DND-41 (cell line): Measurements from ENCODE around the gene SLC25A26.

ENCODE experiments used
- ATAC-seq: fragments of 200-7000 bp; cut with Tn5 transposase; 3 replicates; pipeline ENCODE4 v1.9.1; 2021; ENCODE audit warnings: low read depth; ENCODE audit not compliant: insufficient read depth
- DNase-seq: peaks from one replicate; pipeline ENCODE4 v3.0.0-alpha.2; 2020
- H2AFZ ChIP-seq: 2 replicates; pipeline ENCODE4 v1.6.0; 2012; ENCODE audit warnings: low read depth, low read length
- H3K27ac ChIP-seq: 2 replicates; pipeline ENCODE4 v1.5.1; 2012; ENCODE audit warnings: low read length, inconsistent platforms
- H3K27me3 ChIP-seq: fragments of 200-600 bp; sonication (generic); 2 replicates; pipeline ENCODE4 v1.6.0; 2012; ENCODE audit warnings: low read length, mild to moderate bottlenecking, inconsistent platforms; ENCODE audit not compliant: insufficient read depth, poor library complexity
- H3K36me3 ChIP-seq: 2 replicates; pipeline ENCODE4 v1.5.1; 2012; ENCODE audit warnings: low read length, inconsistent platforms; ENCODE audit not compliant: insufficient read depth
- H3K4me1 ChIP-seq: 2 replicates; pipeline ENCODE4 v1.5.1; 2012; ENCODE audit warnings: mild to moderate bottlenecking, low read length; ENCODE audit not compliant: insufficient read depth
- H3K4me2 ChIP-seq: 2 replicates; pipeline ENCODE4 v1.6.0; 2012; ENCODE audit warnings: mild to moderate bottlenecking, moderate library complexity, low read length, inconsistent platforms; ENCODE audit not compliant: insufficient read depth
- H3K4me3 ChIP-seq, 2 experiments: fragments of 200-600 bp in 1 of 2; shearing (Covaris generic) in 1 of 2; 2 replicates each; pipeline ENCODE4 v1.5.1; 2012 to 2016; ENCODE audit warnings: inconsistent platforms in 2 of 2, low read length in 2 of 2, mild to moderate bottlenecking in 2 of 2, low read depth in 1 of 2, moderate library complexity in 1 of 2
- H3K79me2 ChIP-seq: 2 replicates; pipeline ENCODE4 v1.6.0; 2012; ENCODE audit warnings: low read length, inconsistent platforms; ENCODE audit not compliant: insufficient read depth
- H3K9ac ChIP-seq: 2 replicates; pipeline ENCODE4 v1.6.0; 2012; ENCODE audit warnings: low read depth, mild to moderate bottlenecking, inconsistent platforms, low read length, moderate library complexity
- H3K9me3 ChIP-seq: 2 replicates; pipeline ENCODE4 v1.5.1; 2012; ENCODE audit warnings: low read length, moderate library complexity, mild to moderate bottlenecking, inconsistent platforms; ENCODE audit not compliant: insufficient read depth, severe bottlenecking
- H4K20me1 ChIP-seq: 2 replicates; pipeline ENCODE4 v1.6.0; 2012; ENCODE audit warnings: low read length; ENCODE audit not compliant: insufficient read depth
- EZH2 ChIP-seq: IDR thresholded peaks from 3 replicates; pipeline ENCODE4 v1.6.1; 2012; ENCODE audit warnings: borderline replicate concordance, low read depth, mild to moderate bottlenecking, moderate library complexity, low read length, inconsistent platforms; ENCODE audit not compliant: severe bottlenecking
- TF ChIP-seq, protein P1 (sequence below): IDR thresholded peaks from 2 replicates; pipeline ENCODE4 v1.5.1; 2012; ENCODE audit warnings: borderline replicate concordance, low read length, moderate library complexity, mild to moderate bottlenecking; ENCODE audit not compliant: poor library complexity, severe bottlenecking; ENCODE audit errors: extremely low read depth

The SLC25A26 gene

GRCh38 chr3:66404197-66404596 lies 183.4 kb downstream of the SLC25A26 start:
- Histone ChIP-seq H4K20me1 (no peaks in the 10 kb centered on the region), H3K27ac (no peak overlapping the region), H3K36me3 (peaks cover 18% of the 10 kb centered on the region), H3K9ac (no peak overlapping the region), H3K27me3 (no peaks in the 10 kb centered on the region), H3K4me1 (0 out of 2 replicates have a peak, but pooled peaks cover 3% of the 10 kb centered on the region), H3K4me2 (no peak overlapping the region), H3K79me2 (no peaks in the 10 kb centered on the region), H3K4me3 (no peak overlapping the region), H3K9me3 (no peaks in the 10 kb centered on the region), H2AFZ (no peak overlapping the region)
- DNase-seq (no peak), ATAC-seq (no peak)
- no peak for TF ChIP-seq EZH2
- TF ChIP-seq, protein P1, sequence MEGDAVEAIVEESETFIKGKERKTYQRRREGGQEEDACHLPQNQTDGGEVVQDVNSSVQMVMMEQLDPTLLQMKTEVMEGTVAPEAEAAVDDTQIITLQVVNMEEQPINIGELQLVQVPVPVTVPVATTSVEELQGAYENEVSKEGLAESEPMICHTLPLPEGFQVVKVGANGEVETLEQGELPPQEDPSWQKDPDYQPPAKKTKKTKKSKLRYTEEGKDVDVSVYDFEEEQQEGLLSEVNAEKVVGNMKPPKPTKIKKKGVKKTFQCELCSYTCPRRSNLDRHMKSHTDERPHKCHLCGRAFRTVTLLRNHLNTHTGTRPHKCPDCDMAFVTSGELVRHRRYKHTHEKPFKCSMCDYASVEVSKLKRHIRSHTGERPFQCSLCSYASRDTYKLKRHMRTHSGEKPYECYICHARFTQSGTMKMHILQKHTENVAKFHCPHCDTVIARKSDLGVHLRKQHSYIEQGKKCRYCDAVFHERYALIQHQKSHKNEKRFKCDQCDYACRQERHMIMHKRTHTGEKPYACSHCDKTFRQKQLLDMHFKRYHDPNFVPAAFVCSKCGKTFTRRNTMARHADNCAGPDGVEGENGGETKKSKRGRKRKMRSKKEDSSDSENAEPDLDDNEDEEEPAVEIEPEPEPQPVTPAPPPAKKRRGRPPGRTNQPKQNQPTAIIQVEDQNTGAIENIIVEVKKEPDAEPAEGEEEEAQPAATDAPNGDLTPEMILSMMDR, result no peak

GRCh38 chr3:66404903-66405700 lies 184.3 kb downstream of the SLC25A26 start:
- DNase-seq, result no peak
- Histone ChIP-seq H3K4me1 (0 out of 2 replicates have a peak, but pooled peaks cover 3% of the 10 kb centered on the region), H3K9ac (no peak overlapping the region), H3K79me2 (no peaks in the 10 kb centered on the region), H2AFZ (no peak overlapping the region), H3K27ac (no peak overlapping the region), H3K4me2 (no peak overlapping the region), H4K20me1 (no peaks in the 10 kb centered on the region), H3K36me3 (peaks cover 19% of the 10 kb centered on the region), H3K4me3 (no peak overlapping the region), H3K27me3 (no peaks in the 10 kb centered on the region), H3K9me3 (no peaks in the 10 kb centered on the region)
- TF ChIP-seq EZH2, result no peak
- TF ChIP-seq, protein P1, result no peak
- ATAC-seq, result no peak

DNA sequence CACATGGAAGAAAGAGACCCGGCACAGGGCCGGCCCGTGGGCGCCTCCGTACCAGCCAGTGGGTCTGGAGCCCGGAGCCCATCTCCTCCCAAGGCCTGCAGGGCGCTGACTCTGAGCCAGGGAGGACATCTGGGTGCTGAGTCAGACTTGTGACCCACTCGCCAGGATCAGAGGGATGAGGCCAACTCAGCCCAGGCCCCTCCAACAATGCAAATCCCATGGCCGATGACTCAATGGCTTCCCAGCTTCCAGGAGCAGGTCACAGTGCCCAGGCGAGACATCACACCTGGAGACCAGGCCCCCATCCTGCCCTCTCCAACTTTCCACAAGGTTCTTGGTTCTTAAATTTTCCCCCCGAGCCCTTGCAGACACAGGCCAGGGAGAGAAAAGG lies 184.9 kb downstream of the SLC25A26 start:
- 0 out of 2 replicates have a peak, but pooled peaks cover 3% of the 10 kb centered on the region for H3K4me1 ChIP-seq
- peaks cover 21% of the 10 kb centered on the region for H3K36me3 ChIP-seq
- H2AFZ ChIP-seq, result no peak overlapping the region
- no peak for ATAC-seq
- H3K4me3 ChIP-seq, result no peak overlapping the region
- no peak overlapping the region for H3K9ac ChIP-seq
- no peak for DNase-seq
- no peaks in the 10 kb centered on the region for H3K79me2 ChIP-seq
- no peak overlapping the region for H3K4me2 ChIP-seq
- H3K27me3 ChIP-seq, result no peaks in the 10 kb centered on the region
- TF ChIP-seq EZH2, result no peak
- TF ChIP-seq, protein P1, result no peak
- H3K27ac ChIP-seq, result no peak overlapping the region
- no peaks in the 10 kb centered on the region for H4K20me1 ChIP-seq
- no peaks in the 10 kb centered on the region for H3K9me3 ChIP-seq
